T-helper 17 cell (primary cell): Measurements from ENCODE around the gene NIM1K. TPM values are rescaled to one million over a fixed set of nuclear protein-coding genes. Genes with fewer than 3 reads are reported as not detected.
A peak's percentile ranks its signal among the peaks of the same experiment; 100 is the strongest.
"Not testable (repeated sequence)": the region's sequence is repeated elsewhere in the genome, so short reads cannot be mapped to it uniquely, and the experiment has no call there.

ENCODE experiments used
- ATAC-seq: fragments of 150-1000 bp; cut with Tn5 transposase; 2 replicates; pipeline ENCODE4 v1.10.0; 2021; ENCODE audit warnings: mild to moderate bottlenecking, moderate library complexity
- DNase-seq, 3 donors: peaks; one replicate each; pipeline versions ENCODE4 v3.0.0 to v3.0.0-alpha.2; 2020 to 2021
- H3K9me3 ChIP-seq: one replicate; pipeline ENCODE4 v1.7.0; 2013; ENCODE audit warnings: low read length, mild to moderate bottlenecking; ENCODE audit not compliant: control insufficient read depth, poor library complexity, severe bottlenecking
- H3K27ac Mint-ChIP-seq: one replicate; pipeline ENCODE4 v1.8.0; 2022; ENCODE audit warnings: mild to moderate bottlenecking, moderate library complexity, mixed read lengths
- H3K27me3 Mint-ChIP-seq: one replicate; pipeline ENCODE4 v1.8.0; 2022; ENCODE audit warnings: mixed read lengths
- H3K36me3 Mint-ChIP-seq: one replicate; pipeline ENCODE4 v1.8.0; 2022; ENCODE audit warnings: low read depth, mixed read lengths
- H3K4me1 Mint-ChIP-seq: one replicate; pipeline ENCODE4 v1.8.0; 2022; ENCODE audit warnings: mild to moderate bottlenecking, mixed read lengths
- H3K4me3 Mint-ChIP-seq: one replicate; pipeline ENCODE4 v1.8.0; 2022; ENCODE audit warnings: mild to moderate bottlenecking, moderate library complexity, mixed read lengths
- total RNA-seq, 4 donors: library from RNA in 2 of 4; stranded (reverse) in 2 of 4; gene quantifications; one replicate each; pipeline ENCODE4 v1.2.3 and lab custom pipeline; 2022 to 2026

Gene NIM1K
- total RNA-seq, 2 donors from 2014 or later: 0.76 to 1.1 TPM

DNA sequence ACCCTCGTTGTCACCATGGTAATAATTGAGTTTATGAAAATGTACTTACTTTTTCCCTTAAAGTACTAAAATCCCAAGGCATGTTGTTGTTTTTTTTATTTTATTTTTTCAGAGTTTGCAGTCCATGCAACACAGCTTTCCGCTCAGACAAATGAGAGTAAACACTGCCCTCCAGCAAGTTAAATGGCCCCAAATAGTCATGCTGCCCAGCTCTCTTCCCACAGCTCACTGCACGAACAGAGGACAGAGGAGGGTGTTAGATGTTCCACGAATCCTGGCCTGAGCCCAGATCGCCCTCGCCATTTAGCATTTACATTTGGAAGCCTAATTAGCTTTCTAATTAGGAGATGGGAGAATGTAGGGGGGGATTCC, 1.9 kb downstream of the NIM1K start:
- DNase-seq (no peak), ATAC-seq (no peak)
- no peaks in the 10 kb centered on the region for H3K36me3 Mint-ChIP-seq
- no peaks in the 10 kb centered on the region for H3K9me3 ChIP-seq
- H3K4me3 Mint-ChIP-seq: peak overlapping the region; percentile 90
- peaks cover 14% of the 10 kb centered on the region for H3K4me1 Mint-ChIP-seq
- peaks cover 10% of the 10 kb centered on the region for H3K27me3 Mint-ChIP-seq
- H3K27ac Mint-ChIP-seq: peak overlapping the region; percentile 90

DNA sequence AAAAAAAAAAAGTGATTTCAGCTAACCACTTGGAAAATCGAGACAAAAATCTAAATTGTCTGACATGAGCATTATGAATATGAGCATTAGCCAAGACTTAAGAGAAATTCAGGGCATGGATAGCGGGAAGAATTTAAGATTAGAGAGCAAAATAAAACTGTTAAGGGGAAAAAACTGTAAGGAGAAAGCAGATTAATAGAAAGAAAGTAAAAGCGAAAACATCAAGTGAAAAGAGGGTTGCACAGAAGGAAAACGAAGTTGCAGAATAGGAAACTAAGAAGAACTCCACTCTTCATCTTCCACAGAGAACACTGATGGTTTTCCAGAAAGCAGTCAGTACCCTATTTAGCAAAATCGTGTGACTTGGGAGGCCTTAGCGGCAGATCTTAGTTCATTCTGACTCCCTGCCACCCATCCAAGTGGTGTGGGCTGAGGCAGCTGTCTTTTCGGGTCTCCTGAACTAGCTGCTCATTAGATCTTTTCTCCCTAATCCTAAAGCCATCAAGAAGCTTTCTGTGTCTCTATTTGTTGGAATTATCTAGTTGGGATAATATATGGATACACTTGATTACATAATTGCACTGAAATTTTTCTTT, 3.7 kb downstream of the NIM1K start:
- H3K4me3 Mint-ChIP-seq: no peak overlapping the region
- H3K9me3 ChIP-seq: no peaks in the 10 kb centered on the region
- H3K27me3 Mint-ChIP-seq: peaks cover 10% of the 10 kb centered on the region
- peaks cover 13% of the 10 kb centered on the region for H3K4me1 Mint-ChIP-seq
- ATAC-seq (no peak), DNase-seq (no peak)
- no peak overlapping the region for H3K27ac Mint-ChIP-seq
- peaks cover 3% of the 10 kb centered on the region for H3K36me3 Mint-ChIP-seq

- no peak for DNase-seq
- no peak for ATAC-seq
- H3K27me3 Mint-ChIP-seq: peaks cover 4% of the 10 kb centered on the region
- H3K36me3 Mint-ChIP-seq: peaks cover 3% of the 10 kb centered on the region
- H3K4me1 Mint-ChIP-seq: peaks cover 6% of the 10 kb centered on the region
- no peak overlapping the region for H3K27ac Mint-ChIP-seq
- H3K4me3 Mint-ChIP-seq: no peak overlapping the region
- no peaks in the 10 kb centered on the region for H3K9me3 ChIP-seq
Measured at GRCh38 chr5:43197535-43197934, 5.5 kb downstream of the NIM1K start.

GRCh38 chr5:43201442-43201841, 9.4 kb downstream of the NIM1K start:
- not testable (repeated sequence) for H3K4me3 Mint-ChIP-seq, DNase-seq, ATAC-seq, H3K4me1 Mint-ChIP-seq, H3K9me3 ChIP-seq, H3K27ac Mint-ChIP-seq, H3K36me3 Mint-ChIP-seq, H3K27me3 Mint-ChIP-seq

DNA sequence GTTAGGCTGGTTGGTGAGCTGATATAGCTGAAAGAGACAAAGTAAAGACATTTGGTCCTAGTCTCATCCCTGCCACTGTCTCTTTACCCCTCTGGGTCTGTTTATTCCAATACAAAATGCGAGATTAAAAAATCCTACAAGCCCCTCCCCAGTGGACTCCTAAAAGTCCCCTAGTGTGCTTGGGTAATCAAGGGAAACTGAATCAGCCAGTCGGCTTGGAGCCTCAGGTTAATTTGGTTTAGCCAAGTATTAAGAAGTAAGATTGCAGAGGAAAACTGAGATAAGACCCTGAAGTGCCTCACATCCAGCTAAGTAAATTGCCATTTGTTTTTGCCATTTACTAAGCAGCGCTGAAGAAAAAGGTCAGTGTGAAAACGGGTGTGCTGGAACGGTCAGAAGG, 10.4 kb downstream of the NIM1K start:
- Mint-ChIP-seq H3K27me3 (no peaks in the 10 kb centered on the region), H3K27ac (no peak overlapping the region)
- no peak for ATAC-seq

GRCh38 chr5:43203373-43203772, 11.3 kb downstream of the NIM1K start:
- no peak overlapping the region for H3K4me3 Mint-ChIP-seq

More for the DNA sequence above, 10.4 kb downstream of the NIM1K start:
- no peak for DNase-seq
- H3K9me3 ChIP-seq: no peaks in the 10 kb centered on the region
- no peak overlapping the region for H3K4me3 Mint-ChIP-seq
- no peaks in the 10 kb centered on the region for H3K4me1 Mint-ChIP-seq
- H3K36me3 Mint-ChIP-seq: peaks cover 3% of the 10 kb centered on the region

DNA sequence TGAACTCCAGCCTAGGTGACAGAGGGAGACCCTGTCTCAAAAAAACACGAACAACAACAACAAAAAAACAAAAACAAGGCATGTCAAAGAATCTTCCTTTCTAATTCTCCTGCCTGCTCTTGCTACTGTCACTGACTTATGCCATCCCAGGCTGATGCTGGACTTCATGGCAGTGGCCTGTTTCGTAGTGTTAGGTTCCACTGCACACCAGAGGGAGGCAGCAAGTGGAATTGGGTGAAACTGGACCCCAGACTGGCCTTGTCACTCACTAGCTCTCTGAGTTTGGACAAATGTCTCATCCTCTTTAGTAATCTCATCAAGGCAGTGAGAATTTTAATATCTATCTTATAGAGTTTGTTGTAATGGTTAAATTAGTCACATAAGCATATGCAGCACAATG, 12.9 kb downstream of the NIM1K start:
- H3K4me1 Mint-ChIP-seq: peaks cover 2% of the 10 kb centered on the region
- no peaks in the 10 kb centered on the region for H3K9me3 ChIP-seq
- DNase-seq (no peak), ATAC-seq (no peak)
- H3K27me3 Mint-ChIP-seq: peaks cover 16% of the 10 kb centered on the region
- no peak overlapping the region for H3K27ac Mint-ChIP-seq
- H3K36me3 Mint-ChIP-seq: no peaks in the 10 kb centered on the region
- H3K4me3 Mint-ChIP-seq: no peak overlapping the region

More at GRCh38 chr5:43203373-43203772, 11.3 kb downstream of the NIM1K start:
- ATAC-seq: no peak
- no peak overlapping the region for H3K27ac Mint-ChIP-seq
- H3K36me3 Mint-ChIP-seq: peaks cover 3% of the 10 kb centered on the region
- no peaks in the 10 kb centered on the region for H3K4me1 Mint-ChIP-seq
- H3K27me3 Mint-ChIP-seq: peaks cover 7% of the 10 kb centered on the region
- DNase-seq: no peak
- no peaks in the 10 kb centered on the region for H3K9me3 ChIP-seq

DNA sequence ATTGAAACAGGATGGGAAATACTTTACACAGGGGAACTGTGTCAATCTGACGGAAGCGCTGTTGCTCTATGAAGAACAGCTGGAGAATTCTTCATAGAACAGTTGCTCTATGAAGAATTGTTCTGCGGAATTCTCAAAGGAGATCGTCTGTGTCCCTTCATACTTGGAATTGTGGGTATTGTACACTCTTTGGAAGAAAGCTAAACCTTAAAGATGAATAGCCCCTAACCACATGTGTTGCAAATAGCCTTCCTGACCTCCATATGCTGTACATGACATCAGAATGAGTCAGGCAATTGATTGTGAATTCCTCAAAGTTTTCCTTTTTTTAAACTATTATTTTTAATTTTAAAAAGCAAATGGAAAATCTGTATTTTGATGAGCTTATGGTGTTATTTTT, 15.6 kb downstream of the NIM1K start:
- Mint-ChIP-seq H3K27ac (no peak overlapping the region), H3K36me3 (no peaks in the 10 kb centered on the region), H3K4me3 (no peak overlapping the region), H3K27me3 (peaks cover 34% of the 10 kb centered on the region), H3K4me1 (peaks cover 2% of the 10 kb centered on the region)
- no peak for ATAC-seq
- DNase-seq: no peak
- H3K9me3 ChIP-seq: no peaks in the 10 kb centered on the region

DNA sequence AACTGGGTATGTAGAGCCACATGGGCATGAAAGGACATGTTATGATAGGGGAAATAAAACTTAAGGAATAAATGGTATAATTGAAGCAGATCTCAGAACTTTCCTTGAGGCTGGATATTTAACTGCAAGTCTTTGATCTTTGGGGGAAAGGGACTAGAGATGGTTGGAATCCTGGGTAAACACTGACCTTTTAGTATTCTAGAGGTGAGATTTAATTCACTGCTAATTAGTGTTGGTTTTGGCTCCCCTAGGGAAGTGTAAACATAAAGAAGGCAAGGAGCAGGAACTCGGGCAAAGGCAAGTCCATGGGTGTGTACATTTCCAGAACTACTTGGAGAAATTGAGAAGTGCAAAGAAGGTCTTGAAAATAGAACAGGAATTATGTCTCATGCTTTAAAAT, 16.6 kb downstream of the NIM1K start:
- no peaks in the 10 kb centered on the region for H3K36me3 Mint-ChIP-seq
- no peak overlapping the region for H3K27ac Mint-ChIP-seq
- DNase-seq (no peak), ATAC-seq (no peak)
- no peak overlapping the region for H3K4me3 Mint-ChIP-seq
- H3K27me3 Mint-ChIP-seq: peaks cover 34% of the 10 kb centered on the region
- H3K4me1 Mint-ChIP-seq: peaks cover 5% of the 10 kb centered on the region
- H3K9me3 ChIP-seq: no peaks in the 10 kb centered on the region

DNA sequence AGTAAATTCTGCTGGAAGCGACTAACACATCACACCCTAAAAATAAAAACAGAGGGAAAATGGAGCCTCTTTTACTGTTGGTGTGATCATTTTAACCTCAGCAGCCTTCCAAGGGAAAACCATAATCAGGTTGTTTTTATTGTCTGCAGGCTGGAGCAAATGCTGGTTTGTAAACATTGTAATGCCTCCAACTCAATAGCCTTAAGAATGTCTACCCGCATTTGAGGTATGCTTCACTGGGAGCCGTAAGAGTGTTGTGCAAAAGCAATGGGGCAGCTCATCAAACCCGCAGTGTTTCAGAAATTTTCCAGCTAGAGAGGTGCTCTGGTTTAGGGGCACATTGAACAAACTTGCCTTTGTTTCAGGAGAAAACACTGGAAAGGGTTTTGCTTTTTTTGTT, 17.0 kb downstream of the NIM1K start:
- ATAC-seq (no peak), DNase-seq (no peak)
- no peaks in the 10 kb centered on the region for H3K9me3 ChIP-seq
- Mint-ChIP-seq H3K36me3 (no peaks in the 10 kb centered on the region), H3K27ac (no peak overlapping the region), H3K4me3 (no peak overlapping the region), H3K4me1 (peaks cover 5% of the 10 kb centered on the region), H3K27me3 (peaks cover 34% of the 10 kb centered on the region)

GRCh38 chr5:43209833-43210232, 17.8 kb downstream of the NIM1K start:
- Mint-ChIP-seq H3K36me3 (no peaks in the 10 kb centered on the region), H3K4me3 (no peak overlapping the region), H3K4me1 (peaks cover 5% of the 10 kb centered on the region), H3K27ac (no peak overlapping the region), H3K27me3 (peaks cover 34% of the 10 kb centered on the region)
- H3K9me3 ChIP-seq: no peaks in the 10 kb centered on the region
- ATAC-seq (no peak), DNase-seq (no peak)

DNA sequence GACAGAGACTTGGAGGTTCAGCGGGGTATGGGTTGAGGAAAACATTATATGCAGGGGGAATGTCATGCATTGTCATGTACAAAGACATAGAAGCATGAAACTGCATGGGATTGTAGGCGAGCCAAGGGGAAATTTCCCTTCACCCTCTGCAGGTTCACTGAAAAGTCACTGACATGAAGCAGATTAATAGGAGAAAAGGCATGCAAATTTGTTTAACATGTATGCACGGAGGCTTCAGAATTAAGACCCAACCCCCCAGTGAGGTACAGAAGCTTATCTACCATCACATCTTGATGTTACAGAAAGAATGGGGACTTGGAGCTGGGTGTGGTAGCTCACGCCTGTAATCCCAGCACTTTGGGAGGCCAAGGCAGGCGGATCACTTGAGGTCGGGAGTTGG, 18.5 kb downstream of the NIM1K start:
- DNase-seq (no peak), ATAC-seq (no peak)
- H3K27me3 Mint-ChIP-seq: peaks cover 34% of the 10 kb centered on the region
- H3K27ac Mint-ChIP-seq: no peak overlapping the region
- H3K9me3 ChIP-seq: no peaks in the 10 kb centered on the region
- no peak overlapping the region for H3K4me3 Mint-ChIP-seq
- H3K36me3 Mint-ChIP-seq: no peaks in the 10 kb centered on the region
- H3K4me1 Mint-ChIP-seq: peaks cover 5% of the 10 kb centered on the region

DNA sequence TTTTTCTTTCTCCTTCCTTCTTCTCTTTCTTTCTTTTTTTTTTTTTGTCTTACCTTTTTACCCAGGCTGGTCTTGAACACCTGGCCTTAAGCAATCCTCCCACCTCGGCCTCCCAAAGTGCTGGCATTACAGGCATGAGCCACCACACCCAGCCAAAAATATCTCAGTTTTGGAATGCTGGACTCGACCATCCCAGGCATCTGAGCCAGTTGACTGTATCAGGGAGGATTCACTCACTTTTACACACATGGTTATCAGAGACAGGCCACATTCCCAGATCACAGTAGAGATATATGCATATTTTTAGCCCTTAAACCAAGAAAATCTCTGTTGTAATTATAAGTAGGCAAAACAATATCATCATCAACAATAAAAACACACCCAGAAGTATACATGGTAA, 21.9 kb downstream of the NIM1K start:
- no peak overlapping the region for H3K27ac Mint-ChIP-seq
- H3K36me3 Mint-ChIP-seq: no peaks in the 10 kb centered on the region
- ATAC-seq (no peak), DNase-seq (no peak)
- H3K4me1 Mint-ChIP-seq: peaks cover 3% of the 10 kb centered on the region
- H3K9me3 ChIP-seq: no peaks in the 10 kb centered on the region
- H3K27me3 Mint-ChIP-seq: peaks cover 28% of the 10 kb centered on the region
- H3K4me3 Mint-ChIP-seq: no peak overlapping the region

DNA sequence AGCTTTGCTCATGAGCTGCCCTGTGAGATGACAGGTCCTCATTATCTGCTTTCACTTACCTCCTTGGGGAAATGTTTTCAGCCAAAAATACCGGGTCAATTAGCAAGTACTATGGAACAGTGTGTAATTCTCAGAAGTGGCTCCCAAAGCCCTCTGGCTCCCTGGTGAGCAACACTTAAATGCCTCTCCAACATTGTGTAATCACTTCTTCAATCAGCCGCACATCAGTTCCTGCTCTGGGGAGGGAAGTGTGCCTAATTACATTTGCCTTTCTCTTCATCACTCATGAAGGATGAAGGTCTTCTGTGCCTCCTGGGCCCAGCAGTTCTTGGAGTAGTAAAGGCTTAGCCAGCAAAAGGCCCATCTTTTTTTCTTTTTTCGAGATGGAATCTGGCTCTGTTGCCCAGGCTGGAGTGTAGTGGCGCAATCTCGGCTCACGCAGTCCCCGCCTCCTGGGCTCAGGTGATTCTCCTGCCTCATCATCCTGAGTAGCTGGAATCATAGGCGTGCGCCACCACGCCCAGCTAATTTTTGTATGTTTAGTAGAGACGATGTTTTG, 23.1 kb downstream of the NIM1K start:
- ATAC-seq (no peak), DNase-seq (no peak)
- no peak overlapping the region for H3K27ac Mint-ChIP-seq
- H3K4me3 Mint-ChIP-seq: no peak overlapping the region
- H3K27me3 Mint-ChIP-seq: peaks cover 22% of the 10 kb centered on the region
- H3K4me1 Mint-ChIP-seq: peaks cover 3% of the 10 kb centered on the region
- H3K36me3 Mint-ChIP-seq: no peaks in the 10 kb centered on the region
- H3K9me3 ChIP-seq: no peaks in the 10 kb centered on the region
